ENCODE results near the gene PDE6G. TPM values are rescaled to one million over a fixed set of nuclear protein-coding genes. Genes with fewer than 3 reads are reported as not detected.

Gene PDE6G
- total and polyA plus RNA-seq, 2 of the 13 experiments (the other 11 are each of a cell fraction or from before 2014, with no cell fraction given), result 1.4 to 6.7 TPM

GRCh38 chr17:81683584-81684441 lies 27.5 kb upstream of the PDE6G start, which contains the start of the genes ARL16 and HGS (continued):
- 0 out of 2 replicates have a peak, but pooled peaks have one; percentile 10 for TF ChIP-seq ZNF691 (CRISPR knock-in tag; IDR thresholded peaks at IDR 0.05; ENCODE audit: borderline replicate concordance, low read depth)

GRCh38 chr17:81683208-81683583 lies 26.9 kb upstream of the PDE6G start:
- Histone ChIP-seq H3K27ac (ENCODE audit: extremely low read length, insufficient read depth, low read length) (peak overlapping the region; percentile 68), H3K9me3 (ENCODE audit: low read length) (no peaks in the 10 kb centered on the region), H2AFZ (ENCODE audit: low read length) (no peak overlapping the region), H3K27me3 (ENCODE audit: control insufficient read depth in 1 of 2, insufficient read depth in 2 of 2, low read length in 2 of 2) (no peaks in the 10 kb centered on the region; a peak in 1 of 5 replicates), H3K9ac (ENCODE audit: insufficient read depth, low read depth, low read length) (peak overlapping the region; percentile 94), H3K36me3 (replicated peaks in 1 of 2; ENCODE audit: control insufficient read depth in 1 of 2, insufficient read depth in 2 of 2, low read length in 2 of 2) (peaks cover 21 to 30% of the 10 kb centered on the region in 2 experiments; a peak in 4 of 5 replicates), H3K4me2 (ENCODE audit: low read depth, low read length) (peak overlapping the region; percentile 90), H4K20me1 (ENCODE audit: insufficient read depth, low read length) (no peaks in the 10 kb centered on the region), H3K4me1 (ENCODE audit: insufficient read depth, low read length) (peaks cover 43% of the 10 kb centered on the region), H3K4me3 (replicated peaks in 1 of 3; ENCODE audit: insufficient read depth in 1 of 3, low read depth in 2 of 3, low read length in 3 of 3) (peak overlapping the region; percentile 94 to 99 (median 97)), H3K79me2 (ENCODE audit: insufficient read depth, low read length) (peaks cover 35% of the 10 kb centered on the region)
- intact Hi-C loops (cut with micrococcal nuclease; ENCODE audit: unreplicated experiment) (no loop called here), in situ Hi-C loops (cut with HindIII; ENCODE audit: extremely low pct_ligation_motif_present, low pct_unique_long_range_greater_than_20kb) (no loop called here)
- FAIRE-seq (no peak), ATAC-seq (peak; percentile 7), DNase-seq (ENCODE audit: low spot score) (no peak)
- ChIA-PET CTCF (ENCODE audit: low intra/inter-chr PET ratio, low total read pairs) (no interaction called here), POLR2A (interaction anchor here (0.5 to 4.5 kb wide), 26 partner anchors 10 to 1886 kb away, joined by 3 to 124 read pairs (median 4); partner anchors contain the start of genes CBX8, CCDC137, FAAP100 and MCRIP1)
- WGBS (ENCODE audit: low lambda C conversion rate), result 3% methylated on average over 13 of the region's 37 CpGs
- BruUV-seq (replicated peaks), result no TSS peak
- TF ChIP-seq GPN1 (CRISPR knock-in tag; IDR thresholded peaks at IDR 0.05; ENCODE audit: borderline replicate concordance), result 0 out of 2 replicates have a peak, but pooled peaks have one; percentile 21
- no peak for TF ChIP-seq PCBP1 (IDR thresholded peaks at IDR 0.05; ENCODE audit: borderline replicate concordance, low read depth, low read length)
- no peak for TF ChIP-seq RBFOX2 (IDR thresholded peaks at IDR 0.05; ENCODE audit: low read depth, low read length)
- no peak for TF ChIP-seq BORCS8-MEF2B (CRISPR knock-in tag; IDR thresholded peaks at IDR 0.05)
- 0 out of 2 replicates have a peak, but pooled peaks have one; percentile 40 for TF ChIP-seq ZNF235 (CRISPR knock-in tag; IDR thresholded peaks at IDR 0.05; ENCODE audit: borderline replicate concordance)
- TF ChIP-seq LRRFIP1 (CRISPR knock-in tag; conservative IDR thresholded peaks at IDR 0.05), result no peak
- TF ChIP-seq UBTF (CRISPR knock-in tag; IDR thresholded peaks at IDR 0.05), result no peak
- TF ChIP-seq ZHX1 (CRISPR knock-in tag; IDR thresholded peaks at IDR 0.05; ENCODE audit: low read depth), result peak; percentile 23; the same call in 1 of the 2 replicates
- TF ChIP-seq TFDP1 (CRISPR knock-in tag; IDR thresholded peaks at IDR 0.05; ENCODE audit: borderline replicate concordance), result no peak
